Testis (tissue), 2 donors: Measurements from ENCODE around the gene FSCN2.

Experiments
- CTCF ChIP-seq, 3 experiments: fragments of 450-650 bp in 2 of 3; fragments of 200-600 bp in 1 of 3; sonication (generic) in 1 of 3; IDR thresholded peaks; one replicate each; pipeline ENCODE4 v1.5.1; 2016 to 2019; ENCODE audit warnings: antibody characterized with exemption in 3 of 3, mild to moderate bottlenecking in 2 of 3, moderate library complexity in 1 of 3
- POLR2A ChIP-seq: fragments of 450-650 bp; IDR thresholded peaks from one replicate; pipeline ENCODE4 v1.6.1; 2017; ENCODE audit warnings: antibody characterized with exemption, mild to moderate bottlenecking, moderate library complexity

GRCh38 chr17:81509207-81509971 is 18.8 kb upstream of the FSCN2 start:
- TF ChIP-seq CTCF (IDR thresholded peaks at IDR 0.05) (no peak), POLR2A (no peak)
